Measurements from ENCODE around the gene AKR1C8. TPM values are rescaled to one million over a fixed set of nuclear protein-coding genes. Genes with fewer than 3 reads are reported as not detected.

Gene AKR1C8
- total and polyA plus RNA-seq, 9 of the 15 experiments (the other 6 are each of a cell fraction or from before 2014, with no cell fraction given) = 0.03 to 0.29 (median 0.08) TPM

- no peak for TF ChIP-seq MGA (IDR thresholded peaks at IDR 0.05)
- no peak for TF ChIP-seq RBM22 (IDR thresholded peaks at IDR 0.05; ENCODE audit: low read depth, low read length, poor library complexity, severe bottlenecking)
- no peak for TF ChIP-seq SIN3A (IDR thresholded peaks at IDR 0.05; ENCODE audit: borderline replicate concordance in 2 of 2, control insufficient read depth in 1 of 2, low read depth in 2 of 2, low read length in 2 of 2)
- no peak for TF ChIP-seq CHAMP1 (IDR thresholded peaks at IDR 0.05)
Observed at GRCh38 chr10:5117026-5117425, 67.9 kb downstream of the AKR1C8 start (continued).

Data from K562 (cell line).